ENCODE measurements around the gene ARHGAP45.
"Not testable (repeated sequence)": the region's sequence is repeated elsewhere in the genome, so short reads cannot be mapped to it uniquely, and the experiment has no call there.

ARHGAP45 gene

DNA sequence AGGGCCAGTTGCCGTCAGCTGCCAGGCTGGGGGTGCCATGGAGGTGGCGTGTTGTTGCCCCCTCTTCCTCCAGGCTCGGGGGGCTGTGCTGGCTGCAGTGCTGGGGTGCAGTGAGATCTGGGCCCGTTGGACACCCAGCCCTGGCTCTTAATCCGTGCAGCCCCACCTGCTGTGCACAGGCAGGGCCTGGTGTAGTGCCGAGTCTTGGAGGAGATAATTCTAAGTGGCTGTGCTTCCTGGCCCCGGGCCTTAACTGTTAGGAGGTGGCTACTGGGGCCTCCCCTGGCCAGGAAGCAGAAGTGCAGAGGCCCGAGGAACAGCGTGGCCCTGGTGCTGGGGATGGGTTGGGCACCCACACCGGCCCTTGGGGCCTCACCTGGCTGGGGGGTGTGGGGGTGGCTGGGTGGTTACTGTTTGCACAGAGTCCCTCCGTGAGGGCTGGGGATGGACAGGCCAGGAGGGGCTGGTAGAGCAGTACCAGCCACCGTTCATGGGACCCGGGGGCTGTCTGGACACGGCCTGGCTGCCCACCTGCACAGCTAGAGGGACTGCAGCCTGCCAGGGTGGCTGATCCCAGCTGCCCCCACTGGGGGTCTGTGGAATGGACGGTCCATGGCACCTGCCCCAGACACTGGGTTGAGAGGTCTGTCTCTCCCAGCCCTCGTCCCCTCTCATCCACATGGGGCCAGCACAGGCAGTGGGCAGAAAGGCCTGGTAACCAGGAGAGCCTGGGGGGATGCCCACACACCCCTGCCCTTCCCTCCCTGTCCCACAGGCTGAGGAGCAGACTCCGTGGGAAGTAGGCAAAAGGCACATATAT lies 40.1 kb downstream of the ARHGAP45 start:
- no peak for DNase-seq

GRCh38 chr19:1107661-1108261 lies 40.8 kb downstream of the ARHGAP45 start:
- no peak for DNase-seq

- no peak for DNase-seq
Observed at GRCh38 chr19:1108291-1109031, 41.5 kb downstream of the ARHGAP45 start.

GRCh38 chr19:1109032-1109551 lies 42.1 kb downstream of the ARHGAP45 start:
- no peak for DNase-seq

- DNase-seq: no peak
Observed at GRCh38 chr19:1109697-1110671, 43.0 kb downstream of the ARHGAP45 start.

GRCh38 chr19:1110809-1111640 lies 44.1 kb downstream of the ARHGAP45 start:
- no peak for DNase-seq

- no peak for DNase-seq
Observed at GRCh38 chr19:1111641-1112267, 44.8 kb downstream of the ARHGAP45 start.

DNA sequence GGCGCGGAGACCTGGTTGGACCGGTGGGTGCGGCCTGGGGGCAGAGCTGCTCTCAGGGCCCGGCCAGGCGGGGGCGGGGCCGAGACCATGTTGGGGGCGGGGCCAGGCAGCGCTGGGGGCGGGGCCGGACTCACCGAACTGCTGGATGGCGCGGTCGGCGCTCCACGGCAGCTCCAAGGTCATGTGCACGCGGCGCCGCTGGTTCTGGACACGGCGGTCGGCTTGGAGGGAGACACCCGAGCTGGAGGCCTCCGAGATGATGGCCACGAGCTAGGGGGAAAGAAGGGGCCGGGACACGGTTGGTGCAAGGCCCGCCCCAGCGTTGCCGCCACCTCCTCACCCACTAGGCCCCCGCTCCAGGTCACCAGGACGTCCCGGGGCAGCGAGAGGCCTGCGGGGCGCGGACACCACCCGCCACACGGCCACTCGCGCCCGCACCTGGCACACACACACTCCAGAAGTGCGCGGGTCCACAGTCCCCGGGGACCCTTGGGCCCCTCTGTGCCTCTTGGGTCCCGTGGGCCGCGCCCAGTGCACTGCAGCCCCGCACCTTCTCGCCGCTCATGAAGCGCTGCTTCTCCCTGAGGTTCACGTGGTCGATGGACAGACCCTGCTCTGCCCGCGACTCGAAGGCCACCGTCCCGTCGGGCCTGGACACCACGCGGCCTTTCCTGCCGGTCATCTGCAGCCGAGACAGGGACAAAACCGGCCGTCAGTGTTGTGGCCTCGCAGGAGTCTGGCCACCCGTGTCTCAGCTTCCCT lies 45.5 kb downstream of the ARHGAP45 start:
- no peak for DNase-seq

DNA sequence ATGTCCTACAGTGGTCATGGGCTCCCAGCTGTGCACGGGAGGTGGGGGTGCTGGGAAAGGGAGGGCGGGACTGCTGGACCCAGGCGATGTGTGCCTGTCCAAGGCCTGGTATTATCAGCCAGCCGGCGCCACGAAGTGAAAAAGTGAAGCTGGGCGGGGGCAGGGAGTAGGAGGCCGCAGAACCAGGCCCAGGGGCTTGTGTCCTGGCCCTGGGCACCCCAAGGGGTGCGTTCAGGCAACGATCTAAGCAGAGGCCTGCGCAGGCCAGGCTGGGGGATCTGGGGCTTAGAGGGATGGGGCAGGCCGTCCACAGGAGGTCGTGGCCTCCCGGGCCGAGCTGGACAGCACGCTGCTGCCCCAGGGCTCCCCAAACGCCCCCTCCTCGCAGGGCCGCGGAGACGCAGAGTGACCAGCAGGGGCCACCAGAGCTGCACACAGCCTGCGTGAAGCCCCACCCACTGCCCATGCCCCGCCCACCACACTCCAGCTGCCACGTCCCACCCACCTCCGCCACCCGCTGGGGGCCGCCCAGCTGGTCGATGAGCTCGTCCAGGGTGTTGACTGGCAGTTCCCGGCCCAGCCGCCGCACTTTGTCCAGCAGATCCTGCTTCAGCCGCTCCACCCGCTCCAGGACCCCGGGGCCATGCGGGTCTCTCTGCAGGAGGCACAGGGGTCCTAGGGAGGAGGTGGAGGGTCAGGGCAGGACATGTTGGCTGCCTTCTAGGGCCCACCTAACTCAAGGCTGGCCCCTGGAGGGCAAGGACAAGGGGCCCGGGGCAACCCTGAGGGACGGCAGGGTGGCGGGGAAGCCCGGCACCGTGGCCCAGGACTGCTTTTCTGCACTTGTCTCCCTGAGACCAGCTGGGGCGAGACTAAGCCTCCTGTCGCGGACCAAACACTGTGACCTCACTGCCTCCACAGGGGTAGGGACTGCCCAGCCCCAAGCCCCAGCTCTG lies 46.3 kb downstream of the ARHGAP45 start:
- peak; percentile 85 for DNase-seq

DNA sequence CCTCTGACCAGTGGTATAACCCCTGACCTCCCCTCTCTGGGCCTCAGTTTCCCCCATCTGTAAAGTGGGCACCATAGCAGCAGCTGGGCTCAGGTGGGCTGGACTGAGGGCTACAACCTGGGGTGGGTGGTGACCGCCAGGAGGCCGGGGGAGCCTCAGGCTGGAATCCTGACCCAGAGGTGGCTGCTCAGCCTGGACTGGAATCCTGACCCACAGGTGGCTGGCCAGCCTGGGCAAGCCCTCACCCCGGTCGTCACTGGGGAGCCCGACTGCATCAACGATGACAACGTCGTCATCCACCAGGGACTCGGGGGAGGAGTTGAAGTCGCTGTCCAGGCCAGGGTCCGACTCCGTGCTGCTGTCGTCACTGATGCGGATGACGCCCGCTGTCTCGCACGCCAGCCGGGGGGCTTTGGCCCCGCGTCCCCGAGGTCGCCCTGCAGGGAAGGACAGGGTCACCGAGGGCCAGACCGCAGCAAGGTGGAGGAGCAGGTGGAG lies 47.1 kb downstream of the ARHGAP45 start:
- no peak for DNase-seq

- DNase-seq: not testable (repeated sequence)
Observed at GRCh38 chr19:1114728-1115127, 47.8 kb downstream of the ARHGAP45 start.

DNA sequence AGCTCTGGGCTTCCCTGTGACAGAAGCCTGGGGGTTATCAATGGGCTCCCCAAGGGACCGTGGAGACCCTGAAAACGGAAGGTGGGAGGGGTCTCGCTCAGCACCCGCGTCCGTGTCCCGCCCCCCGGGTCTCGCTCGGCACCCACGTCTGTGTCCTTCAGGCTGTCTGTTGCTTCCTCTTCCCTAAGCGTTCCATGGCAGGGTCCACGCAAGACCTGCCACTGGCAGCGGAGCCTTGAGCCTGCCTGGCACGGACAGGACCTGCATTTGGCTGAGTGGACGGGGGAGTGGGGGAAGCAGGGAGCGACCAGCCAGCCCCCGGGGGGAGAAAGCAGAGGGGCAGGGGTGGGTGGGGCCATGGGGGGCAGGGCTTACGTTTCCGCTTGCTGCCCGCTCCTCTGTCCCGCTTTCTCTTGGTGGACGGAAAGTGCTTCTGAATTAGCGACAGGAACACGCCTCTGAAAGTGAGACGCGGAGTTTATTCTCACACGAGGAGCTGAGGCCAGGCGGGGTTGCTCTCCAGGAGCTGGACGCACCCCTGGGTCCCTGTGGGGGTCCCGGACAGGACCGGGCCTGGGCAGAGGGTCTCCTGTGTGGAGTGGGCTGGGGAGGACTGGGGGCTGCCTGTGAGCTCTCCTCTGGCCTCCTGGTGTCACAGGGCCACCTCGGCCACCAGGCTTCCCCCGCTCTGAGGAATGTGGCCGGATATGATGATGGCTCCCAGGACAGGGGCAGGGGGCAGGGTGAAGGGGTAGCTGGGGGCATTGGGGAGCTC lies 48.9 kb downstream of the ARHGAP45 start:
- DNase-seq: no peak

DNA sequence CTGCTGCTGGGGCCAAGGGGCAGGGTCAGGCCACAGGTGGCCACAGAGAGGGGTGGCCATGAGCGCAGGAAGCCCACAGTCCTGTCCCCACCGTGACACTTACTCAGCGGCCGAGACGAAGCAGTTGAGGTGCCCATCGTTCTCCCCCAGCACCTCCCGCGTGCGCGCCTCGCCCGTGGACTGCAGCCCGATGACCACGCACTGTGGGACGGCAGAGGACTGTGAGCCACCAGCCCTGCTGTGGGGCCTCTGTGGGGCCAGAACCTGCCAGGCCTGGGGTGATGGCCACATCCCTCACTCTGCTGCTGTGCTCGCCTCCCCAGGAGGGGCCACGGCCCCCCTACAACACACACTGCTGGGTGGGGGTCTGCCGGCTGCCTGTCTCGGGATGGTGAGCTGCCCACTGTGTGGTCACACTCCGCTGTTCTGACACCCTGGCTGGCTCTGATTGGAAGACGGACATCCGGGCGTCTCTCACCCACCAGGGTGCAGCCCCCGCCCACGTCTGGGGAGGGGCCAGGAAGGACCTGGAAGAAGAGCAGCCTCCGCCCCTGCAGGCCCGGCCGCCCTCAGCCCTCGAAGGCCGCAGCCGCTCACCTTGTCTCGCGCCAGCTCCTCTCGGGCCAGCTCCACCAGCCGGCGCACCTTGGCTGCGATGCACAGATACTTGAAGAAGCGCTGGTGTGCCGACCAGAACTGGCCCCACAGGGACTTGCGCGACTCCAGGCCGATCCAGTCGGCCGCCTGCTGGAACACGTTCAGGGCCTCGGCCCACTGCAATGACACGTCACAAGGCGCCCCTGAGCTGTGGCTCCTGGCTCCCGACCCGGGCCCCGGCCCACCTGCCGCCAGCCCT lies 50.0 kb downstream of the ARHGAP45 start:
- no peak for DNase-seq

- DNase-seq: no peak
Observed at GRCh38 chr19:1117654-1118053, 50.7 kb downstream of the ARHGAP45 start.

- DNase-seq: no peak
Observed at GRCh38 chr19:1118999-1119398, 52.0 kb downstream of the ARHGAP45 start.

- no peak for DNase-seq
Observed at GRCh38 chr19:1119475-1120217, 52.7 kb downstream of the ARHGAP45 start.

Data from amniotic stem cell (primary cell).